Endothelial cell of umbilical vein (primary cell): ENCODE measurements around the gene ANKRD16. TPM values are rescaled to one million over a fixed set of nuclear protein-coding genes. Genes with fewer than 3 reads are reported as not detected.

Experiments used
- BruUV-seq: library from RNA; stranded (reverse); fragments of 400-500 nt; replicated peaks from 2 replicates; lab custom pipeline; 2021; lab: Mats Ljungman, UMichigan
- CTCF ChIA-PET: fragments of 300-600, 350-600 bp; sonication (Branson Sonifier 250); formaldehyde crosslinking; loops from one replicate; lab custom pipeline; 2021; ENCODE audit warnings: antibody characterized with exemption, inconsistent platforms; lab: Charles Lee
- POLR2A ChIA-PET: fragments of 300-600, 350-600 bp; sonication (Branson Sonifier 250); formaldehyde crosslinking; loops from one replicate; lab custom pipeline; 2021; ENCODE audit warnings: antibody characterized with exemption, inconsistent platforms; lab: Charles Lee
- DNase-seq: peaks from one replicate; pipeline ENCODE4 v3.0.0-alpha.2; 2011; ENCODE audit warnings: low read depth, low spot score
- FAIRE-seq: peaks from 2 replicates; lab custom pipeline; 2011; peaks lifted over from hg19 to GRCh38; lab: Jason Lieb, UNC
- H2AFZ ChIP-seq: 2 replicates; pipeline ENCODE4 v1.6.0; 2012; ENCODE audit warnings: low read depth, low read length, control low read depth, inconsistent platforms
- H3K27ac ChIP-seq: 2 replicates; pipeline ENCODE4 v1.5.1; 2011; ENCODE audit warnings: low read depth, mild to moderate bottlenecking, control low read depth, low read length, moderate library complexity; ENCODE audit not compliant: insufficient read depth
- H3K27me3 ChIP-seq, 2 experiments: 2 replicates each; pipeline versions ENCODE4 v1.6.0 to v1.6.1; 2011; ENCODE audit warnings: low read length in 2 of 2, mixed read lengths in 1 of 2; ENCODE audit not compliant: control insufficient read depth in 2 of 2, insufficient read depth in 2 of 2
- H3K36me3 ChIP-seq, 2 experiments: 2 replicates in 1 of 2; 3 replicates in 1 of 2; pipeline ENCODE4 v1.5.1; 2011; ENCODE audit warnings: low read length in 2 of 2, mild to moderate bottlenecking in 1 of 2, moderate library complexity in 1 of 2; ENCODE audit not compliant: control insufficient read depth in 2 of 2, insufficient read depth in 2 of 2; ENCODE audit errors: extremely low read depth in 1 of 2
- H3K4me1 ChIP-seq: 3 replicates; pipeline ENCODE4 v1.5.1; 2011; ENCODE audit warnings: mild to moderate bottlenecking, low read length; ENCODE audit not compliant: control insufficient read depth, insufficient read depth; ENCODE audit errors: extremely low read depth
- H3K4me2 ChIP-seq: 2 replicates; pipeline ENCODE4 v1.6.1; 2011; ENCODE audit warnings: low read length, control low read depth, mixed read lengths; ENCODE audit not compliant: insufficient read depth
- H3K4me3 ChIP-seq, 3 experiments: fragments of 200-600 bp in 1 of 3; sonication (generic), shearing (Covaris generic) in 1 of 3; replicated peaks in 1 of 3; 2 replicates each; pipeline ENCODE4 v1.5.1; 2011 to 2016; ENCODE audit warnings: control low read depth in 3 of 3, low read length in 3 of 3, mild to moderate bottlenecking in 2 of 3, inconsistent platforms in 1 of 3, low read depth in 1 of 3, moderate library complexity in 1 of 3; ENCODE audit not compliant: insufficient read depth in 1 of 3
- H3K79me2 ChIP-seq: 2 replicates; pipeline ENCODE4 v1.6.0; 2012; ENCODE audit warnings: low read length, inconsistent platforms; ENCODE audit not compliant: control insufficient read depth, insufficient read depth
- H3K9ac ChIP-seq: replicated peaks from 2 replicates; pipeline ENCODE3; 2011; ENCODE audit warnings: low read length, control low read depth; ENCODE audit not compliant: insufficient read depth; ENCODE audit errors: extremely low read depth
- H3K9me1 ChIP-seq: replicated peaks from 3 replicates; pipeline ENCODE4 v1.6.0; 2011; ENCODE audit warnings: mild to moderate bottlenecking, low read length; ENCODE audit not compliant: control insufficient read depth, insufficient read depth; ENCODE audit errors: extremely low read depth
- H3K9me3 ChIP-seq: replicated peaks from 2 replicates; pipeline ENCODE4 v1.5.1; 2012; ENCODE audit warnings: low read length, inconsistent platforms; ENCODE audit not compliant: control insufficient read depth, insufficient read depth
- H4K20me1 ChIP-seq: replicated peaks from 2 replicates; pipeline ENCODE3; 2011; ENCODE audit warnings: mild to moderate bottlenecking, low read length; ENCODE audit not compliant: control insufficient read depth, insufficient read depth; ENCODE audit errors: extremely low read depth
- JUN ChIP-seq: IDR thresholded peaks from 2 replicates; pipeline ENCODE4 v1.6.1; 2011; ENCODE audit warnings: borderline replicate concordance, low read depth; ENCODE audit not compliant: insufficient read length, insufficient read depth
- POLR2A ChIP-seq: IDR thresholded peaks from 2 replicates; pipeline ENCODE4 v1.6.1; 2012; ENCODE audit warnings: low read depth, mild to moderate bottlenecking, control low read depth, low read length
- POLR2AphosphoS5 ChIP-seq: IDR thresholded peaks from 2 replicates; pipeline ENCODE4 v1.6.1; 2012; ENCODE audit warnings: low read depth, mild to moderate bottlenecking, control low read depth, low read length, moderate library complexity; ENCODE audit not compliant: insufficient read depth
- dilution Hi-C: fragments of 300-500 bp; cut with MboI; formaldehyde crosslinking; loops from one replicate; pipeline ENCODE4 v1.15.0; 2019; ENCODE audit warnings: low sequenced_read_pairs; ENCODE audit not compliant: extremely low pct_ligation_motif_present
- intact Hi-C: fragments of 100-400 bp; cut with micrococcal nuclease; formaldehyde crosslinking; loops from one replicate; pipeline ENCODE4 v1.10.0; 2022
- polyA plus RNA-seq, 4 experiments: library from polyadenylated mRNA; depleted of rRNA in 3 of 4; stranded (reverse) in 3 of 4; unstranded in 1 of 4; fragments of >200 nt; gene quantifications; 2 replicates each; pipeline versions ENCODE4 v1.2.1 to v1.2.3, GENCODE V29; 2011 to 2012; ENCODE audit warnings: missing spikeins in 1 of 4
- total RNA-seq: library from RNA; stranded (reverse); gene quantifications from 2 replicates; pipeline ENCODE4 v1.2.3, GENCODE V29; 2021

Gene ANKRD16
- total and polyA plus RNA-seq, 2 donors (not counting 3 experiments of a cell fraction or from before 2014, with no cell fraction given): 6.9 to 8.0 TPM

DNA sequence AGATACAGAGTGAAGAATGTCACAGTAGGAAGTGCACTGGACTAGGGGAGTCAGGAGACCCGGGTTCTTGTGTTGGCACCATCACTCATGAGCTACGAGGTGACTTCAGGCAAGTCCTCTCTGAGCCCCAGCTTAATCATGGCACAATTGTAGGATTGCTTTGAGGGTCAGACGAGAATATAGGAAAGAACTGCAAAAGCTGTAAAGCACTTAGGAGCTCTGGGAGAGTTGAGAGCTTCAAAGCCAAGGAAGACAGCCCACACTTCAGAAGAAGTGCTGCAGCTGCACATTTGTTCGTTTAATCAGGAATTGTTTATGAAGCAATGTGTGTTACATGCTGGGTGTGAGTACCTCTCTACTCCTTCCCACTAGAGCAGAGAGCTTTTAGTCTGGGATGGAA lies 4.7 kb upstream of the ANKRD16 start:
- Histone ChIP-seq H2AFZ (no peak overlapping the region), H3K27me3 (no peaks in the 10 kb centered on the region), H3K4me3 (no peak overlapping the region), H4K20me1 (no peaks in the 10 kb centered on the region), H3K4me2 (no peak overlapping the region), H3K9me3 (no peaks in the 10 kb centered on the region), H3K9ac (no peak overlapping the region), H3K4me1 (peaks cover 30% of the 10 kb centered on the region), H3K79me2 (peaks cover 55% of the 10 kb centered on the region), H3K27ac (no peak overlapping the region), H3K36me3 (peaks cover 10 to 11% of the 10 kb centered on the region in 2 experiments), H3K9me1 (no peaks in the 10 kb centered on the region)
- FAIRE-seq: no peak
- dilution Hi-C loops: no loop called here
- intact Hi-C loops: loop anchor here (5.0 kb wide), 2 partner anchors 83 to 193 kb away; partner anchors contain the start of genes IL15RA and RBM17
- ChIA-PET POLR2A (no interaction called here), CTCF (no interaction called here)
- no peak for TF ChIP-seq JUN
- no peak for TF ChIP-seq POLR2AphosphoS5
- no peak for TF ChIP-seq POLR2A
- BruUV-seq: no TSS peak
- DNase-seq: no peak

GRCh38 chr10:5893321-5893720 lies 3.6 kb upstream of the ANKRD16 start:
- POLR2A ChIA-PET: interaction anchor here (0.6 kb wide), 1 partner anchor 82 kb away, joined by 4 read pairs; no protein-coding TSS in a partner anchor
- H3K27ac ChIP-seq: no peak overlapping the region
- H4K20me1 ChIP-seq: no peaks in the 10 kb centered on the region
- dilution Hi-C loops: no loop called here
- no peak overlapping the region for H2AFZ ChIP-seq
- H3K4me3 ChIP-seq: no peak overlapping the region
- no peak for FAIRE-seq
- no peak overlapping the region for H3K9ac ChIP-seq
- H3K9me1 ChIP-seq: no peaks in the 10 kb centered on the region
- no peaks in the 10 kb centered on the region for H3K9me3 ChIP-seq
- peak; percentile 83 for DNase-seq
- no peaks in the 10 kb centered on the region for H3K27me3 ChIP-seq
- no TSS peak for BruUV-seq
- intact Hi-C loops: loop anchor here (5.0 kb wide), 2 partner anchors 84 to 194 kb away; partner anchors contain the start of genes IL15RA and RBM17
- H3K4me1 ChIP-seq: peaks cover 35% of the 10 kb centered on the region
- H3K4me2 ChIP-seq: peak overlapping the region; percentile 24
- peaks cover 10 to 11% of the 10 kb centered on the region in 2 experiments for H3K36me3 ChIP-seq
- no peak for TF ChIP-seq POLR2AphosphoS5
- TF ChIP-seq POLR2A: peak; percentile 24
- CTCF ChIA-PET: no interaction called here
- H3K79me2 ChIP-seq: peaks cover 59% of the 10 kb centered on the region
